Progenitor cell of endocrine pancreas (in vitro differentiated cells): Measurements from ENCODE around the gene ASCC3. TPM values are rescaled to one million over a fixed set of nuclear protein-coding genes. Genes with fewer than 3 reads are reported as not detected.

Experiments
- DNase-seq: peaks from one replicate; pipeline ENCODE4 v3.0.0; 2021; ENCODE audit warnings: low spot score; ENCODE audit not compliant: unreplicated experiment
- H3K27ac Mint-ChIP-seq: 2 replicates; pipeline ENCODE4 v1.8.0; 2021; ENCODE audit warnings: mild to moderate bottlenecking, moderate library complexity, mixed read lengths
- H3K27me3 Mint-ChIP-seq: 2 replicates; pipeline ENCODE4 v1.8.0; 2021; ENCODE audit warnings: mixed read lengths
- H3K36me3 Mint-ChIP-seq: 2 replicates; pipeline ENCODE4 v1.8.0; 2022; ENCODE audit warnings: mixed read lengths; ENCODE audit not compliant: insufficient read depth
- H3K4me1 Mint-ChIP-seq: 2 replicates; pipeline ENCODE4 v1.8.0; 2021; ENCODE audit warnings: low read depth, mixed read lengths
- H3K4me3 Mint-ChIP-seq: 2 replicates; pipeline ENCODE4 v1.8.0; 2021; ENCODE audit warnings: low read depth, mild to moderate bottlenecking, moderate library complexity, mixed read lengths
- H3K9me3 Mint-ChIP-seq: 2 replicates; pipeline ENCODE4 v1.8.0; 2021; ENCODE audit warnings: low read depth, mixed read lengths
- total RNA-seq: library from RNA; stranded (reverse); gene quantifications from 2 replicates; pipeline ENCODE4 v1.2.1, GENCODE V29; 2021
- TF ChIP-seq, protein P1 (sequence below): fragments of 200-600 bp; sonication (generic); IDR thresholded peaks from one replicate; pipeline ENCODE4 v1.5.0; 2021; ENCODE audit warnings: antibody characterized with exemption, mild to moderate bottlenecking; ENCODE audit not compliant: unreplicated experiment

ASCC3 gene
- total RNA-seq, 1 donor from 2014 or later: 36.6 TPM

DNA sequence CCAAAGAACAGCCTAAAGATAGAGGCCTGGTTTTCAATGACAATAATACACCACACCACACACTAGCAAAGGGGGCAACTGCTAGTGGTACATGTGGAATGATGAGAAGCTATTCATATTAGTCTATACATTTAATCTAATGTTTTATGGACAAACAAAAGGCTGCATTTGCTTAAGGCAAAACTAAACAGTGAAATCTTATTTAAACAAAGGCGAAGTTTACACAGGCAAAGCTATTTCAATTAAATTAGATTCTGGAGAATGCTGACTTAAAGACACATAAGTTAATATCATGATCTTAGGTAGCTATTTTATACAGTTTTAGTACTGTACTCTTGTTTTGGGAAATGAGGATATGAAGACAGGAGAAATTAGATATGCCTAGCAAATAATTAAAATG, 362.5 kb downstream of the ASCC3 start:
- Mint-ChIP-seq H3K9me3 (no peaks in the 10 kb centered on the region), H3K4me3 (no peak overlapping the region), H3K27ac (no peak overlapping the region), H3K4me1 (peaks cover 14% of the 10 kb centered on the region), H3K36me3 (no peaks in the 10 kb centered on the region), H3K27me3 (no peaks in the 10 kb centered on the region)
- TF ChIP-seq, protein P1, sequence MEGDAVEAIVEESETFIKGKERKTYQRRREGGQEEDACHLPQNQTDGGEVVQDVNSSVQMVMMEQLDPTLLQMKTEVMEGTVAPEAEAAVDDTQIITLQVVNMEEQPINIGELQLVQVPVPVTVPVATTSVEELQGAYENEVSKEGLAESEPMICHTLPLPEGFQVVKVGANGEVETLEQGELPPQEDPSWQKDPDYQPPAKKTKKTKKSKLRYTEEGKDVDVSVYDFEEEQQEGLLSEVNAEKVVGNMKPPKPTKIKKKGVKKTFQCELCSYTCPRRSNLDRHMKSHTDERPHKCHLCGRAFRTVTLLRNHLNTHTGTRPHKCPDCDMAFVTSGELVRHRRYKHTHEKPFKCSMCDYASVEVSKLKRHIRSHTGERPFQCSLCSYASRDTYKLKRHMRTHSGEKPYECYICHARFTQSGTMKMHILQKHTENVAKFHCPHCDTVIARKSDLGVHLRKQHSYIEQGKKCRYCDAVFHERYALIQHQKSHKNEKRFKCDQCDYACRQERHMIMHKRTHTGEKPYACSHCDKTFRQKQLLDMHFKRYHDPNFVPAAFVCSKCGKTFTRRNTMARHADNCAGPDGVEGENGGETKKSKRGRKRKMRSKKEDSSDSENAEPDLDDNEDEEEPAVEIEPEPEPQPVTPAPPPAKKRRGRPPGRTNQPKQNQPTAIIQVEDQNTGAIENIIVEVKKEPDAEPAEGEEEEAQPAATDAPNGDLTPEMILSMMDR: no peak
- DNase-seq: no peak

DNA sequence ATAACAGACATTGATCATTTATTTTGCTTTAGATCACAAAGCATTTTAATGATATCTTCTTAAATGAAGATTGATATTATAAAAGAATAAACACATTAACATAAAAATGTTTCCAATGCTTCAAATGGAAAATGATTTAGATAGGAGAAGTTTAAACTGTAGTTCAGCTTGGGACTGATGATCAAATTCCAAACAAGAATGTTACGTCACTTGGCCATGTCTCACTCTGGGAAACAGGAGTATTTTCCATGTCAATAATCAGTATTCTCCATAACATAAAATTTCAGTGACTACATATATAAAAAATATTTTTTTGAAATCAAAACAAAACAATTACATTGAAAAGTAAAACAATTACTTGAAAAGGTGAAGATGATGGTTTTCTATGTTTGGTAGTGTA, 363.5 kb downstream of the ASCC3 start:
- no peaks in the 10 kb centered on the region for H3K27me3 Mint-ChIP-seq

DNA sequence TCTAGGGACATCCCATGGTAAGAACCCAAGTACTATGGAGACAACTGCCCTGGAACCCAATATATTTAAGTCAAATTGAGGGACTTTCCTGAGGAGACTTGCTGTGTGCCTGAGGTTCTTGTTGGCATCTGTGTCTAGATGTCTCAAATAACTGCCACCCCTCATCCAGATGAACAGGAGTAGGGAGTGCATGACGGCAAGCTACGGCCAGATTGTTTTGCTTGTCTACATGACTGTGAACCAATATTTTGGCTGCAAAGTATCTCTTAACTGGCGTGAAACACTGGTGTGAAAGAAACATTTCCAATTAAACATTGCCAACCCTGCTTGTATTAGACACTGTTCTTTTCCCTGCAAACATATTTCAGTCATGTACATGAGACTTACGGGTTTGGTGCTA, 364.0 kb downstream of the ASCC3 start:
- Mint-ChIP-seq H3K4me3 (no peak overlapping the region), H3K4me1 (peaks cover 20% of the 10 kb centered on the region), H3K27ac (no peak overlapping the region), H3K9me3 (no peaks in the 10 kb centered on the region), H3K27me3 (no peaks in the 10 kb centered on the region), H3K36me3 (peaks cover 1% of the 10 kb centered on the region)
- TF ChIP-seq, protein P1: no peak
- DNase-seq: no peak

More for the DNA sequence above, 363.5 kb downstream of the ASCC3 start:
- peaks cover 1% of the 10 kb centered on the region for H3K36me3 Mint-ChIP-seq
- H3K9me3 Mint-ChIP-seq: no peaks in the 10 kb centered on the region
- DNase-seq: no peak
- peaks cover 19% of the 10 kb centered on the region for H3K4me1 Mint-ChIP-seq
- no peak overlapping the region for H3K27ac Mint-ChIP-seq
- TF ChIP-seq, protein P1: no peak
- no peak overlapping the region for H3K4me3 Mint-ChIP-seq

DNA sequence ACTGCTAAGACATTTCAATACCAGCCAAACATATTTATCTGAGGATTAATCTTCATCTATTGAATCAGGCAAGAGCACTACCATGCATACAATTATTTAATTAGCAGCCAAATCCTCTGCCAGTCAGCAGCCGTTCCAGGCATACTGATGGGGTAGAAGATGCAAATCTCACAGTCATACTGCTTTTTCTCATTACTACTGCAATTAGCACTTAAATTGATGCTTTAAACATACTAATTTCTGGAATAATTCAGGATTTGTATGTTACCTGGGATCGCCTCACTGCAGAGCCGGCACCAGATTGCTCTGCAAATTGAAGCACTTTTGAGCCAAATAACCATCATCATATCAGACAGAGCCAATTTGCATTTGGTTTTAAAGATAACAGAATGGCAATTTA, 366.5 kb downstream of the ASCC3 start:
- Mint-ChIP-seq H3K27ac (no peak overlapping the region), H3K4me1 (peaks cover 16% of the 10 kb centered on the region), H3K9me3 (peaks cover 4% of the 10 kb centered on the region), H3K27me3 (no peaks in the 10 kb centered on the region), H3K4me3 (no peak overlapping the region), H3K36me3 (peaks cover 8% of the 10 kb centered on the region)
- DNase-seq: no peak
- TF ChIP-seq, protein P1: no peak

DNA sequence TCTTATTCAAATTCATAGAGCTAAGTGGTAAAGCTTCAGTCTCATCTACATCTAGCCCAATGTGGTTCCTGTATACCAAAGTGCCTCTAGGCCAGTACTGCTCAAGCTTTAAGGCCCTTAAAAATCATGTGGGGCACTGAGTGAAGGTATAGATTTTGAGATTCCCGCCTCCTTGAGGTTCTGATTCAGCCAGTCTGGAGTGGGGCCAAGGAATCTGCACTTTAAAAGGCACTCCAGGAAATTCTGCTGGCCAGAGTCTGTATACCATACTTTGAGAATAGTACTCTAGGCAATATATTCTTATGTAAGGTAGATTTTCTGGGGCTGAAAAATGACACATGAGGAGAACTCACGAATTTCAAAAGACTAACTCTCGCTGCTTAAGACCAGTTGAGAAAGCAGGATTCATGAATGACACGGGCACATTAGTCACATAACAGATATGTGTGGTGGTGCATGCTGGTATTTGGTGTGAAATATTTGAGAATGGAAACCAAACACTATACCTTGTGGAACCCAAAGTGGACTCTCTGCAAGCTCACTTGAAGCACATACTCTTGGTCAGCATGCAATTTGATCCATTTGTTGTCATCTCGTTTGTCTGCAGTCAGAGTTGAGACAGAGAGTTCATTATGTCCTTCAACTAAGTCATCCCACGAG, 368.8 kb downstream of the ASCC3 start:
- H3K36me3 Mint-ChIP-seq: peaks cover 11% of the 10 kb centered on the region
- H3K27me3 Mint-ChIP-seq: no peaks in the 10 kb centered on the region
- peaks cover 7% of the 10 kb centered on the region for H3K4me1 Mint-ChIP-seq
- TF ChIP-seq, protein P1: no peak
- H3K9me3 Mint-ChIP-seq: peaks cover 4% of the 10 kb centered on the region
- H3K4me3 Mint-ChIP-seq: no peak overlapping the region
- no peak overlapping the region for H3K27ac Mint-ChIP-seq
- DNase-seq: no peak
